Stimulated activated memory B cell treated with anti-CD40 and anti-IgM and Interleukin-4, amounts not matched to agents 10 μg/mL and 1 μg/mL and 100 μg/mL, for 72 hours (primary cell): Measurements from ENCODE around the gene RUNDC1.
"Not testable (repeated sequence)": the region's sequence is repeated elsewhere in the genome, so short reads cannot be mapped to it uniquely, and the experiment has no call there.

ENCODE experiments used
- ATAC-seq: fragments of 150-1000 bp; cut with Tn5 transposase; 2 replicates; pipeline ENCODE4 v1.10.0; 2021
- H3K27ac Mint-ChIP-seq: one replicate; pipeline ENCODE4 v1.8.0; 2022; ENCODE audit warnings: mild to moderate bottlenecking, mixed read lengths
- H3K27me3 Mint-ChIP-seq: one replicate; pipeline ENCODE4 v1.8.0; 2022; ENCODE audit warnings: mixed read lengths
- H3K36me3 Mint-ChIP-seq: one replicate; pipeline ENCODE4 v1.8.0; 2022; ENCODE audit warnings: mixed read lengths
- H3K4me1 Mint-ChIP-seq: one replicate; pipeline ENCODE4 v1.8.0; 2022; ENCODE audit warnings: mixed read lengths
- H3K4me3 Mint-ChIP-seq: one replicate; pipeline ENCODE4 v1.8.0; 2022; ENCODE audit warnings: mild to moderate bottlenecking, moderate library complexity, mixed read lengths
- H3K9me3 Mint-ChIP-seq: one replicate; pipeline ENCODE4 v1.8.0; 2022; ENCODE audit warnings: mixed read lengths

Gene RUNDC1

DNA sequence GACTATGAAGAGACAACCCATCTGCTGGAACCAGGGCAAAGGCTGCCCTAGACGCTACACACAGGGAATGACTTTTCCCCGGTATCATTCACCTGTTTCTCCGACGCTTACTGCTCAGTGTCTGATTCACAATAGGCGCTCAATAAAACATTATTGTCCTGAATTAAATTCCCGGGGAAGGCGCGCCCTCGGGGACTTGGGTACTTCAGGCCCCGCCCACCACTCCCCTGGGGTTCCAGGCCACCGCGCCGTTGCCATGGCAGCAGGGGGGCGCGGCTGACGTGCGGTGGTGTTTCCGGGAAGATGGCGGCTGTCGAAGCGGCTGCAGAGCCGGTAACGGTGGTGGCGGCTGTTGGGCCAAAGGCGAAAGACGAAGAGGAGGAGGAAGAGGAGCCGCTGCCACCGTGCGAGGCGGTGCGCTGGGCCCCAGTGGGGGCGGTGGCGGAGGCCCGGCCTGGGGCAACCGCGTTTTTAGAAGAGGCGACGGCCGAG is at the start of gene RUNDC1:
RUNDC1 (plus strand) TSS at position 292 of the 492 bp plus-strand sequence; CDS start at position 304, 12 bp downstream.
- Mint-ChIP-seq H3K27ac (peak within 1 kb of the TSS; percentile 98), H3K36me3 (peaks cover 17% of the 10 kb centered on the region), H3K9me3 (no peaks in the 10 kb centered on the region), H3K27me3 (no peaks in the 10 kb centered on the region), H3K4me1 (peaks cover 58% of the 10 kb centered on the region), H3K4me3 (peak within 1 kb of the TSS; percentile 98)
- peak; percentile 90 for ATAC-seq

DNA sequence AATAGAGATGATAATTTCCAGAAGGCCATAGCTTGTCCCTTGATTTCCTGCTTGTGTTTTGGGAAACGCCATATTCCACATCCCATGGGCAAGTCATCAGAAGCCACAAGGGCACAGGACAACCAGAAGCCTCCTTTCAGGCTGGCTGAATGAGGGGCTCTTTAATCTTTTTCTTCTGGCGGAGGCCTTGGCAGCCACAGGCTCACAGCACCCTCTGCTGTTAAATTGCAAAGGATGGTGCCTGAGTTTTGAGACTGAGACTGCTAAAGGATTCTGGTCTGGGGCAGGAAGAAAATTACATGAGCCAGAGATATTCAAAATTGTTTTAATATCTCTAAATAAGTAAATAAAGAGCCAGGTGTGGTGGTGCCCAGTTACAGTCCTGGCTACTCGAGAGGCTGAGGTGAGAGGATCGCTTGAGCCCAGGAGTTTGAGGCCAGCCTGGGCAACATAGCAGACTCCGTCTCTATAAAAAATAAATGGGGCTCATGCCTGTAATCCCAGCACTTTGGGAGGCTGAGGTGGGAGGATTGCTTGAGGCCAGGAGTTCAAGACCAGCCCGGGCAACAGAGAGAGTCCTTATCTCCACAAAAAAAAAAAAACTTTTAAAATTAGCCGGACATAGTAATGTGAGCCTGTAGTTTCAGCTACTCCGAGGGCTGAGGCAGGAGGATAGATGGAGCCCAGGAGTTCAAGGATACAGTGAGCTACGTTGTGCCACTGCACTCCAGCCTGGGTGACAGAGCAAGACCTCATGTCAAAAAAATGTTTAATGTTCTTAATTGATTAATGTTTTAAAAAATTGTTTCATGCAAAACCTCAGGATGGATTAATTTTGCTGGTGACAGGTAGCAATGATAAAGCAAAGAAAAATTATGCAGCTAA is 42.4 kb upstream of the RUNDC1 start:
- Mint-ChIP-seq H3K36me3 (no peaks in the 10 kb centered on the region), H3K27ac (no peak overlapping the region), H3K27me3 (no peaks in the 10 kb centered on the region), H3K4me1 (peaks cover 4% of the 10 kb centered on the region), H3K4me3 (no peak overlapping the region), H3K9me3 (no peaks in the 10 kb centered on the region)
- ATAC-seq = peak; percentile 51

DNA sequence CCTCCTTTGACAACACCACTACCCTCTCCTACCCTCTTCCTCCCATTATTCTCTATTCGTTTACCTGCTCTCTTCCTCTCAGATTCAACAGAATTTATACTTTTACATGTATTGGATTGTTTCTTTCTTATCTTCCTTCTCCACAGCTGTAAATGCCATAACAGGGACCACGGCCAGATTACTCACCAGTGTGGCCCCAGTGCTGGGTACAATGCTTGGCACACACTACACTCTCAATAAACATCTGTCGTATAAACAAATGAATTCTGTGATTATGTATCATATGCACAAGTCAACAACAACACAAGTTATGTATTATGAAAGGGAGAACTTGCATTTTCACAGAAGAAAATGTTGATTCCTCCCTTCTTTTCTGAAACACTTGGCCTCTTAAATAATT is 36.2 kb upstream of the RUNDC1 start:
- no peak overlapping the region for H3K27ac Mint-ChIP-seq
- no peak overlapping the region for H3K4me3 Mint-ChIP-seq
- no peaks in the 10 kb centered on the region for H3K9me3 Mint-ChIP-seq
- H3K36me3 Mint-ChIP-seq = peaks cover 11% of the 10 kb centered on the region
- H3K27me3 Mint-ChIP-seq = no peaks in the 10 kb centered on the region
- no peaks in the 10 kb centered on the region for H3K4me1 Mint-ChIP-seq
- ATAC-seq = no peak

GRCh38 chr17:42946812-42947211 is 33.6 kb upstream of the RUNDC1 start:
- no peak for ATAC-seq
- peaks cover 34% of the 10 kb centered on the region for H3K36me3 Mint-ChIP-seq
- H3K4me3 Mint-ChIP-seq = no peak overlapping the region
- H3K27ac Mint-ChIP-seq = no peak overlapping the region
- H3K27me3 Mint-ChIP-seq = no peaks in the 10 kb centered on the region
- no peaks in the 10 kb centered on the region for H3K4me1 Mint-ChIP-seq
- no peaks in the 10 kb centered on the region for H3K9me3 Mint-ChIP-seq

- peaks cover 60% of the 10 kb centered on the region for H3K36me3 Mint-ChIP-seq
- no peak overlapping the region for H3K4me3 Mint-ChIP-seq
- no peak for ATAC-seq
- H3K27ac Mint-ChIP-seq = no peak overlapping the region
- no peaks in the 10 kb centered on the region for H3K27me3 Mint-ChIP-seq
- no peaks in the 10 kb centered on the region for H3K9me3 Mint-ChIP-seq
- H3K4me1 Mint-ChIP-seq = no peaks in the 10 kb centered on the region
Measured at GRCh38 chr17:42950044-42950783, 30.2 kb upstream of the RUNDC1 start.

DNA sequence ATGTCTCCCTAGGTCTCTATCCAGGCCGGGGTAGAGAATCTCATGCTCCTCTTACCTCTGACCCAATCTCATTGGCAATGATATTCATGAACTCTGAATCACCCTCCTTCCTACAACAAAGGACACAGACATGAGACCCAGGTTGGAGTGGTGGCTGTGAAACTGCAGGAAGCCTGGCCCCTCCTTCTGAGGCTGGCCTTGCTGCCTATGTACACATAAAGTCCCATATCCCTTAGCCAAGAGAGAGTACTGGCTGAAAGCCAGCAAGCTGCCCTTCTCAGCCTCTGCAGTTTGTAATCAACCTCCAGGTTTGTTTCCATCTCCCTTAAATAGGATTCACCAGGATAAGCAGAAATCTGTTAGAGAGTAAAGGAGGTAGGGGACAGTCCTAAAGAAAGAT is 26.7 kb upstream of the RUNDC1 start:
- H3K36me3 Mint-ChIP-seq = peaks cover 74% of the 10 kb centered on the region
- no peaks in the 10 kb centered on the region for H3K9me3 Mint-ChIP-seq
- no peaks in the 10 kb centered on the region for H3K27me3 Mint-ChIP-seq
- no peak for ATAC-seq
- no peak overlapping the region for H3K4me3 Mint-ChIP-seq
- no peaks in the 10 kb centered on the region for H3K4me1 Mint-ChIP-seq
- H3K27ac Mint-ChIP-seq = no peak overlapping the region

DNA sequence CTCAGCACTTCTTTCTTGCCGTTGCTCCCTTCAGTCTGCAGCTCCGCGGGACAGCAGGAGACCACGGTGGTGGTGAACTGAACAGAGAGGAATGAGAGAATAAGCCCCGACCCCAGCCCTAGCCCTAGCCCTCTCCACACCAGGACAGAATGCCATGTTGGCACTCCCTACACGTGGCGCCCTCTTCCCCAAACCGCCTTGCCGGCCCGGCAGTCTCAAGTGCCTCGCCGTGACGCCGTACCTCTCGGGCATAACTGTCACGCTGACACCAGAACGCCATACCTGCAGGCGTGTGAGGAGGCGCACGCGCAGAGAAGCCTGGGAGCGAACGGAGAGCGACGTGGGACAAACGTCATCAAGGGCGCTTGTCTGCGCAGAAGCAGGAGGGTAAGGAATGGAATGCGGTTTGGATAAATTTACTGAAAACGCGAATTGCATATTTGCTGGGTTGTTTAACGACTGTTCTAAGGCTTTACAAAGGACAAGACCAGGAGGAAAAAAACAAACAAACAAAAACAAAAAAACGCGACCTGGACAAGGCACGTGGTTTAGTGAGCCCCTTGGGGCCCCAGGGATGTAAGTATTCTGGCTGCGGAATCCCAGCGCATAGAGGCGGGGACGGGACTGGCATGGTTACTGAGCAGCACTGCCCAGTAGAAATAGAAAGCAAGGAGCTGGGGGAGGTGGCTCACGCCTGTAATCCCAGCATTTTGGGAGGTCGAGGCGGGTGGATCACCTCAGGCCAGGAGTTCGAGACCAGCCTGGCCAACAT is 16.0 kb upstream of the RUNDC1 start, which contains the start of gene AARSD1:
AARSD1 (minus strand) TSS at position 294 of the 772 bp plus-strand sequence; CDS start at position 280, 14 bp downstream.
- H3K27ac Mint-ChIP-seq = peak within 1 kb of the TSS; percentile 95
- H3K4me3 Mint-ChIP-seq = peak within 1 kb of the TSS; percentile 94
- no peaks in the 10 kb centered on the region for H3K9me3 Mint-ChIP-seq
- H3K27me3 Mint-ChIP-seq = no peaks in the 10 kb centered on the region
- H3K36me3 Mint-ChIP-seq = peaks cover 22% of the 10 kb centered on the region
- H3K4me1 Mint-ChIP-seq = peaks cover 21% of the 10 kb centered on the region
- peak; percentile 97 for ATAC-seq

DNA sequence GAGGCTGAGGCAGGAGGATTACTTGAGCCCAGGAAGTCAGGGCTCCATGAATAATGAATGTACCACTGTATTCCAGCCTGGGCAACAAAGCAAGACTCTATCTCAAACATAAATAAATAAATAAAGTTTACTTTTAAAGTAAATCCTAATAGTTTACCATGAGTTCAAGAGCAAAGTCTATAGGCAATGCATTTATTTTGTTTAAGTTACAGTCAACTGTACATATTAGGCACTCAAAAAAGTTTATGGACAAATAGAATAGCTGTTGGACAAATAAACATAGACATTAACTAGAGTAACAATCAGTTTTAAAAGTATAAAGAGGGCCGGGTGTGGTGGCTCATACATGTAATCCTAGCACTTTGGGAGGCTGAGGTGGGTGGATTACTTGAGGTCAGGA is 12.4 kb upstream of the RUNDC1 start:
- peaks cover 16% of the 10 kb centered on the region for H3K4me1 Mint-ChIP-seq
- no peaks in the 10 kb centered on the region for H3K36me3 Mint-ChIP-seq
- ATAC-seq = no peak
- no peaks in the 10 kb centered on the region for H3K27me3 Mint-ChIP-seq
- H3K4me3 Mint-ChIP-seq = no peak overlapping the region
- no peaks in the 10 kb centered on the region for H3K9me3 Mint-ChIP-seq
- H3K27ac Mint-ChIP-seq = no peak overlapping the region

DNA sequence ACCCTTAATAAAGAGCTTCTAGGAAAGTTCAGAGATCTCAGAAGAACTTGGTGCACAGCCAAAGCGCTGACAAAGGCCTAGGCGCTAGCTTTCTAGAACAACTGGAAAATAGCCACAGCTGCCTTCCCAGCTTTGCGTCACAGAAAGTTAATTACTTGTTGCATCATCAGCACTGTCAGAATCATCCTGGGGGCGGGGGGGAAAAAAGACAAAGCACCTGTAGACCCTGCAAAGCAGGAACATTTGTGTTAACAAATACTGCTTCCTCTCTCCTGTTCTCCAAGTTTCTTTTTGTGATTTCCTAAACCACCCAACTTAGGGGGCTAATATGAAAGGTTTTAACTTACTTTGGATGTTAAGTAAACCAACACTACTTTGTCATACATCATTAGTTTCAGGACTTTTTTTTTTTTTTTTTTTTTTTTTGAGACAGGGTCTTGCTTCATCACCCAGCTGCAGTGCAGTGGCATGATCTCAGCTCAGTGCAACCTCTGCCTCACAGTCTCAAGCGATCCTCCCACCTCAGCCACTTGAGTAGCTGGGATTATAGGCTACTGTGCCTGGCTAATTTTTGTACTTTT is 11.3 kb upstream of the RUNDC1 start:
- no peak for ATAC-seq
- H3K4me3 Mint-ChIP-seq = no peak overlapping the region
- H3K36me3 Mint-ChIP-seq = no peaks in the 10 kb centered on the region
- H3K9me3 Mint-ChIP-seq = no peaks in the 10 kb centered on the region
- H3K4me1 Mint-ChIP-seq = peaks cover 6% of the 10 kb centered on the region
- H3K27ac Mint-ChIP-seq = no peak overlapping the region
- H3K27me3 Mint-ChIP-seq = no peaks in the 10 kb centered on the region

DNA sequence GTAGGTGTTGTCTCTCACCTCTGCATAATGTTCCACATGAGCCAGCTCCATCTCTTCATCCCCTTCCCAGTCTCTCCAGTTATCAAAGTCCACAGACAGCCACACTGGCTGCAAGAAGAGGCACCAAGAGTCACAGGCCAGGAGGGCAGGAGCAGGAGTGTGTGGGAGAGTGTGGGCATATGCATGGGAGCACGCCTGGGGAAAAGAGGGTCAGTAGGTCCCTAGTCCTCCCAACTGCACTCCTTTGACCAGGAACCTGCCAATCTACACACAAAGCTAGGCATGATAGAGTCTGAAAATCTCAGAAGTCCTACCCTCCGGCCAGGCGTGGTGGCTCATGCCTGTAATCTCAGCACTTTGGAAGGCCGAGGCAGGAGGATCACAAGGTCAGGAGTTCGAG is 8.8 kb upstream of the RUNDC1 start:
- H3K27ac Mint-ChIP-seq = no peak overlapping the region
- no peaks in the 10 kb centered on the region for H3K4me1 Mint-ChIP-seq
- no peaks in the 10 kb centered on the region for H3K9me3 Mint-ChIP-seq
- H3K36me3 Mint-ChIP-seq = no peaks in the 10 kb centered on the region
- no peaks in the 10 kb centered on the region for H3K27me3 Mint-ChIP-seq
- no peak for ATAC-seq
- no peak overlapping the region for H3K4me3 Mint-ChIP-seq

DNA sequence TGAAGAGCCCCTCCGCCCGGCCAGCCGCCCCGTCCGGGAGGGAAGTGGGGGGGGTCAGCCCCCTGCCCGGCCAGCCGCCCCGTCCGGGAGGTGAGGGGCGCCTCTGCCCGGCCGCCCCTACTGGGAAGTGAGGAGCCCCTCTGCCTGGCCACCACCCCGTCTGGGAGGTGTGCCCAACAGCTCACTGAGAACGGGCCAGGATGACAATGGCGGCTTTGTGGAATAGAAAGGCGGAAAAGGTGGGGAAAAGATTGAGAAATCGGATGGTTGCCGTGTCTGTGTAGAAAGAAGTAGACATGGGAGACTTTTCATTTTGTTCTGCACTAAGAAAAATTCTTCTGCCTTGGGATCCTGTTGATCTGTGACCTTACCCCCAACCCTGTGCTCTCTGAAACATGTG is 7.0 kb upstream of the RUNDC1 start:
- not testable (repeated sequence) for H3K4me1 Mint-ChIP-seq, H3K4me3 Mint-ChIP-seq, H3K27me3 Mint-ChIP-seq, H3K36me3 Mint-ChIP-seq, ATAC-seq, H3K9me3 Mint-ChIP-seq, H3K27ac Mint-ChIP-seq

DNA sequence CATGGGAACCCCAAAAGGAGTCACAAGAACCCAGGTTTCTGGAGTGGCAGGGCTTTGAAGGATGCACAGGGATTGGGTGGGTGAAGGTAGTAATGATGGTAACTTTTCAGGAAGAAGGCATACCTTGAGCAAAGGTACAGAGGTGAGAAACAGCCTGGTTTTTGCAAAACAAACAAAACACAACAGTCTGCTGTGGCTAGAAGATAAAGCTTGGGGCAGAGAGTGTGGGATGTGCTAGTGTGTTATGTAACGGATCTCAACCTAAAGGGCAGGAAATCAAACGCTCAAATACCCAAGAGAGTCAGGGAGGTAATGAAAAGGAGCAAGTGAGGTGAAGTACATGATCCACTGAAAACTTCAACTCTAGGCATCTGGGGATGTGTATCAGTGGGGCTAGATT is 5.1 kb upstream of the RUNDC1 start:
- H3K36me3 Mint-ChIP-seq = peaks cover 2% of the 10 kb centered on the region
- peaks cover 11% of the 10 kb centered on the region for H3K4me1 Mint-ChIP-seq
- H3K27me3 Mint-ChIP-seq = no peaks in the 10 kb centered on the region
- H3K27ac Mint-ChIP-seq = no peak overlapping the region
- no peak for ATAC-seq
- H3K9me3 Mint-ChIP-seq = no peaks in the 10 kb centered on the region
- H3K4me3 Mint-ChIP-seq = no peak overlapping the region

DNA sequence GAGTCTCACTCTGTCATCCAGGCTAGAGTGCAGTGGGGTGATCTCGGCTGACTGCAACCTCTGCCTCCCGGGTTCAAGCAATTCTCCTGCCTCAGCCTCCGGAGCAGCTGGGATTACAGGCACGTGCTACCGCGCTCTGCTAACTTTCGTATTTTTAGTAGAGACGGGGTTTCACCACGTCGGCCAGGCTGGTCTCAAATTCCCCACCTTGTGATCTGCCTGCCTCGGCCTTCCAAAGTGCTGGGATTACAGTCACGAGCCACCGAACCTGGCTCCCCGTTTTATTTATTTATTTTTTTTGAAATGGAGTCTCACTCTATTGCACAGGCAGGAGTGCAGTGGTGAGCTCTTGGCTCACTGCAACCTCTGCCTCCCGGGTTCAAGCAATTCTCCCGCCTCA is 4.7 kb upstream of the RUNDC1 start:
- ATAC-seq, H3K9me3 Mint-ChIP-seq, H3K36me3 Mint-ChIP-seq, H3K4me3 Mint-ChIP-seq, H3K27ac Mint-ChIP-seq, H3K27me3 Mint-ChIP-seq: not testable (repeated sequence)
- H3K4me1 Mint-ChIP-seq = peaks cover 16% of the 10 kb centered on the region

DNA sequence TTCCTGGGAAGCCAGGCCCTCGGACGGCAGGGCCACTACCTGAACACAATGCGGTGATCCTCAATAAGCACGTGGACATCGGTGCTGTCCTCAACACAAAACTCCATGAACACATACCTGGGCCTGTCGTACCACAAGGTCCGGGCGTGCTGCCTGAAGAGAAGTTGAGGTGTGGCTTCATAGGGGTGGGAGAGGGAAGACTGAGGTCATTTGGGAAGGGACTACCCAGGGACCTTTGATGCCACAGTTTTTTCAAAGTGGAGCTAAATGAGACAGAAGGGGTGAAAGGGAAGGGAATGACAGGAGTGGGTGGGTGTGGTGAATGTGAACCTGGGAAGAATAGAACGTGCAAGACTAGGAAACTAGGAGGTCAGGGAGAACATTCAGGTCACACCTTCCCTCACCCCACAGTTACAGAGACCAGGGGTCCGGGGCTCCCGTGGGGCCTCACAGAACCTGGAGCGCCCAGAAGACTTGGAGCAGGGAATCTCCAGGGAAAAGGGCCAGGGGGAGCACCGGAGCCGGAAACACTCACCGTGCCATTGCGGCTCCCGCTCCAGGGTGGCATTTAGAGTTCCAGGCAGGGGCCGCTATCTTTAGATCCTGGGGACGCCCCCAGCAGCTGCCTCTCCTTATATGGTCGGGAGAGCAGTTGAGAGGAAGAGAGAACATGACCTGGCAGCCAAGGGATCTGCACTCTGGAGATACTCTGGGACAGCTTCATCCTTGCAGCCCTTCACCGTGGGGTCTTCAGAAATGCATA is 673 bp upstream of the RUNDC1 start, which contains the start of gene PTGES3L:
PTGES3L (minus strand) TSS at position 570 of the 763 bp plus-strand sequence; CDS start at position 543, 27 bp downstream.
- Mint-ChIP-seq H3K36me3 (peaks cover 17% of the 10 kb centered on the region), H3K4me1 (peaks cover 51% of the 10 kb centered on the region), H3K27me3 (no peaks in the 10 kb centered on the region), H3K27ac (peak within 1 kb of the TSS; percentile 98), H3K4me3 (peak within 1 kb of the TSS; percentile 98), H3K9me3 (no peaks in the 10 kb centered on the region)
- peak; percentile 44 for ATAC-seq
